K562 (cell line): ENCODE results near the gene CERS6. TPM values are rescaled to one million over a fixed set of nuclear protein-coding genes. Genes with fewer than 3 reads are reported as not detected.

Source experiments
- ATAC-seq: fragments of 200-7000 bp; cut with Tn5 transposase; 3 replicates; pipeline ENCODE4 v1.9.1; 2020; ENCODE audit warnings: moderate library complexity
- BruUV-seq: library from RNA; stranded (reverse); fragments of 400-500 nt; replicated peaks from 2 replicates; lab custom pipeline; 2021; lab: Mats Ljungman, UMichigan
- CTCF ChIA-PET: fragments of 300-600 bp; formaldehyde crosslinking; extraction: SDS; loops from one replicate; lab custom pipeline; 2021; ENCODE audit warnings: low intra/inter-chr PET ratio; lab: Yijun Ruan, JAX
- POLR2A ChIA-PET: fragments of 300-600, 350-650 bp; sonication (Branson Sonifier 250); formaldehyde crosslinking; extraction: SDS; loops from one replicate; lab custom pipeline; 2021; ENCODE audit warnings: antibody characterized with exemption, inconsistent platforms; lab: Yijun Ruan, JAX
- DNase-seq, 4 experiments: peaks; one replicate each; pipeline versions ENCODE4 v3.0.0 to v3.0.0-alpha.2; 2011 to 2018; ENCODE audit warnings: low spot score in 3 of 4, mixed read lengths in 3 of 4; ENCODE audit errors: extremely low read depth in 1 of 4
- FAIRE-seq: peaks from 2 replicates; lab custom pipeline; 2011; peaks lifted over from hg19 to GRCh38; lab: Jason Lieb, UNC
- H2AFZ ChIP-seq: 2 replicates; pipeline ENCODE4 v1.6.0; 2011; ENCODE audit warnings: low read depth, low read length, control low read depth, inconsistent platforms
- H3K27ac ChIP-seq: fragments of 200-600 bp; 3 replicates; pipeline ENCODE4 v1.8.0; 2011; ENCODE audit warnings: low read depth, mild to moderate bottlenecking, control low read depth, inconsistent platforms, low read length, moderate library complexity, mixed read lengths; ENCODE audit errors: extremely low read depth
- H3K27me3 ChIP-seq, 2 experiments: fragments of 300-600 bp in 1 of 2; 2 replicates in 1 of 2; 3 replicates in 1 of 2; pipeline versions ENCODE4 v1.6.0 to v1.8.0; 2011; ENCODE audit warnings: inconsistent platforms in 2 of 2, low read length in 2 of 2, mild to moderate bottlenecking in 1 of 2, mixed read lengths in 1 of 2, moderate library complexity in 1 of 2; ENCODE audit not compliant: control insufficient read depth in 2 of 2, insufficient read depth in 2 of 2
- H3K36me3 ChIP-seq: fragments of 300-600 bp; 3 replicates; pipeline ENCODE4 v1.8.0; 2011; ENCODE audit warnings: mild to moderate bottlenecking, low read length, inconsistent platforms; ENCODE audit not compliant: control insufficient read depth, insufficient read depth
- H3K4me1 ChIP-seq, 2 experiments: fragments of 200-600 bp in 1 of 2; replicated peaks in 1 of 2; 2 replicates in 1 of 2; 3 replicates in 1 of 2; pipeline versions ENCODE4 v1.5.1 to v1.8.0; 2011; ENCODE audit warnings: inconsistent platforms in 2 of 2, low read length in 2 of 2, mild to moderate bottlenecking in 1 of 2, mixed read lengths in 1 of 2, moderate library complexity in 1 of 2; ENCODE audit not compliant: control insufficient read depth in 2 of 2, insufficient read depth in 2 of 2
- H3K4me2 ChIP-seq: 2 replicates; pipeline ENCODE4 v1.6.1; 2011; ENCODE audit warnings: low read length, control low read depth, inconsistent platforms, mixed read lengths; ENCODE audit not compliant: insufficient read depth
- H3K4me3 ChIP-seq: fragments of 200-600 bp; sonication (generic), shearing (Covaris generic); 2 replicates; pipeline ENCODE4 v1.5.1; 2016; ENCODE audit warnings: control low read depth, inconsistent platforms
- H3K79me2 ChIP-seq: fragments of 200-600 bp; 3 replicates; pipeline ENCODE4 v1.8.0; 2011; ENCODE audit warnings: low read length, inconsistent platforms; ENCODE audit not compliant: control insufficient read depth, insufficient read depth
- H3K9ac ChIP-seq, 2 experiments: 2 replicates each; pipeline versions ENCODE4 v1.6.0 to v1.6.1; 2011; ENCODE audit warnings: low read depth in 2 of 2, low read length in 2 of 2, control low read depth in 1 of 2, inconsistent platforms in 1 of 2, mild to moderate bottlenecking in 1 of 2, mixed read lengths in 1 of 2; ENCODE audit not compliant: insufficient read depth in 1 of 2
- H3K9me1 ChIP-seq: one replicate; pipeline ENCODE4 v1.6.0; 2011; ENCODE audit warnings: inconsistent platforms, mild to moderate bottlenecking, low read length, moderate library complexity; ENCODE audit not compliant: control insufficient read depth, insufficient read depth
- H3K9me3 ChIP-seq: replicated peaks from 2 replicates; pipeline ENCODE4 v1.5.1; 2011; ENCODE audit warnings: low read depth, low read length, inconsistent platforms; ENCODE audit not compliant: control insufficient read depth, insufficient read depth
- H4K20me1 ChIP-seq: replicated peaks from 2 replicates; pipeline ENCODE4 v1.6.1; 2011; ENCODE audit warnings: low read length, inconsistent platforms, mixed read lengths; ENCODE audit not compliant: control insufficient read depth, insufficient read depth
- C11orf30 ChIP-seq: fragments of 450-650 bp; IDR thresholded peaks from 2 replicates; pipeline ENCODE4 v1.6.1; 2016; ENCODE audit warnings: low read depth, mild to moderate bottlenecking
- DIDO1 ChIP-seq: fragments of 450-650 bp; IDR thresholded peaks from 2 replicates; pipeline ENCODE4 v1.6.1; 2016; ENCODE audit warnings: low read depth, missing biosample characterization, missing genetic modification characterization
- E2F3 ChIP-seq: fragments of 250-450 bp; sonication (Bioruptor Pico); IDR thresholded peaks from 2 replicates; pipeline ENCODE4 v1.4.0; 2020; ENCODE audit warnings: mild to moderate bottlenecking
- HOXB6 ChIP-seq: fragments of 250-450 bp; sonication (Bioruptor Pico); IDR thresholded peaks from 2 replicates; pipeline ENCODE4 v1.5.1; 2022; ENCODE audit warnings: mild to moderate bottlenecking, borderline replicate concordance
- PCBP2 ChIP-seq: fragments of 200-400 bp; formaldehyde crosslinking; IDR thresholded peaks from 2 replicates; pipeline ENCODE4 v1.6.1; 2018; ENCODE audit warnings: low read length, low read depth, mild to moderate bottlenecking, moderate library complexity; ENCODE audit not compliant: poor library complexity, severe bottlenecking
- PHF8 ChIP-seq: fragments of 200-600 bp; sonication (generic); IDR thresholded peaks from 2 replicates; pipeline ENCODE4 v1.6.1; 2012; ENCODE audit warnings: mixed run types, mild to moderate bottlenecking, inconsistent platforms, low read length, moderate library complexity, borderline replicate concordance
- POLR2H ChIP-seq: IDR thresholded peaks from 2 replicates; pipeline ENCODE4 v1.6.1; 2016; ENCODE audit warnings: missing genetic modification characterization, low read depth, mild to moderate bottlenecking, control low read depth, missing compliant biosample characterization, moderate library complexity
- SPI1 ChIP-seq: IDR thresholded peaks from 2 replicates; pipeline ENCODE4 v1.6.1; 2011; ENCODE audit warnings: low read depth, low read length, control low read depth, borderline replicate concordance
- XRCC5 ChIP-seq: fragments of 200-400 bp; formaldehyde crosslinking; IDR thresholded peaks from 2 replicates; pipeline ENCODE4 v1.6.1; 2017; ENCODE audit warnings: low read depth, mild to moderate bottlenecking, low read length
- ZBTB17 ChIP-seq: fragments of 450-650 bp; formaldehyde crosslinking; IDR thresholded peaks from 2 replicates; pipeline ENCODE4 v1.4.0; 2020; ENCODE audit warnings: mild to moderate bottlenecking
- ZNF12 ChIP-seq: sonication (generic); formaldehyde crosslinking; IDR thresholded peaks from 2 replicates; pipeline ENCODE4 v1.4.0; 2020; ENCODE audit warnings: mild to moderate bottlenecking, missing genetic modification reagents
- ZNF778 ChIP-seq: fragments of 450-650 bp; formaldehyde crosslinking; IDR thresholded peaks from 2 replicates; pipeline ENCODE4 v1.4.0; 2020; ENCODE audit warnings: mild to moderate bottlenecking, moderate library complexity
- WGBS: fragments of 100-300 bp; shearing (Covaris generic); methylation state at CpG from one replicate; pipeline ENCODE4 v1.1.6; 2016; ENCODE audit warnings: low coverage, mixed read lengths; ENCODE audit not compliant: insufficient coverage; ENCODE audit errors: missing lambda C conversion rate; 5-methylcytosine and 5-hydroxymethylcytosine counted together
- in situ Hi-C: fragments of 300-500 bp; cut with MboI; formaldehyde crosslinking; loops from 4 replicates; pipeline ENCODE4 v1.15.0; 2018; ENCODE audit warnings: inconsistent platforms, mixed read lengths
- intact Hi-C: fragments of 100-400 bp; cut with micrococcal nuclease; formaldehyde crosslinking; loops from 2 replicates; pipeline ENCODE4 v1.14.2; 2022
- polyA plus RNA-seq, 8 experiments: library from polyadenylated mRNA; depleted of rRNA in 4 of 8; stranded (reverse) in 5 of 8; unstranded in 3 of 8; fragments of >200 nt; fragmentation: Nextera tagmentation in 2 of 8; fragmentation: Illumina TruSeq in 1 of 8; extraction: Ambion mirVana in 2 of 8; extraction: Trizol in 1 of 8; gene quantifications; 2 replicates each; pipeline versions ENCODE4 v1.2.1 to v1.2.3, GENCODE V29; 2011 to 2014; ENCODE audit warnings: inconsistent platforms in 1 of 8, missing spikeins in 1 of 8
- total RNA-seq, 7 experiments: library from RNA; depleted of rRNA in 6 of 7; stranded (reverse); fragments of >200 nt in 6 of 7; fragmentation: Illumina TruSeq in 2 of 7; extraction: Trizol in 2 of 7; gene quantifications; 2 replicates each; pipeline versions ENCODE4 v1.2.1 to v1.2.3, GENCODE V29; 2011 to 2021; ENCODE audit warnings: low replicate concordance in 1 of 7
- TF ChIP-seq, protein P1 (sequence below): fragments of 250-450 bp; sonication (Bioruptor Pico); IDR thresholded peaks from 2 replicates; pipeline ENCODE4 v1.5.1; 2021; ENCODE audit warnings: mild to moderate bottlenecking
- TF ChIP-seq, protein P2 (sequence below): sonication (generic); formaldehyde crosslinking; IDR thresholded peaks from 2 replicates; pipeline ENCODE4 v1.4.0; 2020; ENCODE audit warnings: mild to moderate bottlenecking, missing genetic modification reagents

CERS6 gene
- total and polyA plus RNA-seq, 9 of the 15 experiments (the other 6 are each of a cell fraction or from before 2014, with no cell fraction given): 1.6 to 13.6 (median 11.4) TPM

DNA sequence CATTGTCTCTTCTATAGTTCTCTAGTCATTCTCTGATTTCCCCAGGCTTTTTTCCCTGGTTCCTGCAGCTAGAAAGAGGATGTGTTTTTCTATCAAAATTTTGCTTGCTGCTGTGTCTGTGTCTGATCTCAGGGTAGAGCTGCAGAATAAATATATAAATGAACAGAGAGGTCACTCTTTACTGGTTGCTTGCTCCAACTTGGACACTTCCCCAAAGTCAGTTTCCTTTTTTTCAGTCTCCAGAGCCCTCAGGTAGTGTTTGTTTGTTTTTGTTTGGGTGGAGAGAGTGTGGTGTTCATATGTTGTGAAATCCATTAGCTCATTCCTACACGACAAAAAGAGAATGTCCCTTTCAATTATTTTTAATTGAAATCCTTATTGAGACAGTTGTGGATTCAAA is 85.8 kb downstream of the CERS6 start:
- Histone ChIP-seq H3K4me1 (no peaks in the 10 kb centered on the region), H3K4me2 (no peak overlapping the region), H3K36me3 (no peaks in the 10 kb centered on the region), H3K4me3 (no peak overlapping the region), H3K27ac (no peak overlapping the region), H4K20me1 (no peaks in the 10 kb centered on the region), H3K9ac (no peak overlapping the region), H2AFZ (no peak overlapping the region), H3K9me1 (no peaks in the 10 kb centered on the region), H3K79me2 (no peaks in the 10 kb centered on the region; the same call in 2 of the 3 replicates), H3K27me3 (no peaks in the 10 kb centered on the region)
- DNase-seq (no peak), FAIRE-seq (no peak)
- intact Hi-C loops: no loop called here
- 16% methylated on average over 1 of the region's 1 CpG for WGBS
- no TSS peak for BruUV-seq
- POLR2A ChIA-PET: interaction anchor here (0.8 kb wide), 1 partner anchor 12 kb away, joined by 3 read pairs; no protein-coding TSS in a partner anchor
- 0 out of 2 replicates have a peak, but pooled peaks have one; percentile 27 for TF ChIP-seq SPI1
- no peak for TF ChIP-seq ZNF778 (CRISPR knock-in tag)
- TF ChIP-seq, all 486 proteins: peak for 1
- H3K9me3 ChIP-seq: no peaks in the 10 kb centered on the region
- CTCF ChIA-PET: no interaction called here
- in situ Hi-C loops: no loop called here
- ATAC-seq: no peak

DNA sequence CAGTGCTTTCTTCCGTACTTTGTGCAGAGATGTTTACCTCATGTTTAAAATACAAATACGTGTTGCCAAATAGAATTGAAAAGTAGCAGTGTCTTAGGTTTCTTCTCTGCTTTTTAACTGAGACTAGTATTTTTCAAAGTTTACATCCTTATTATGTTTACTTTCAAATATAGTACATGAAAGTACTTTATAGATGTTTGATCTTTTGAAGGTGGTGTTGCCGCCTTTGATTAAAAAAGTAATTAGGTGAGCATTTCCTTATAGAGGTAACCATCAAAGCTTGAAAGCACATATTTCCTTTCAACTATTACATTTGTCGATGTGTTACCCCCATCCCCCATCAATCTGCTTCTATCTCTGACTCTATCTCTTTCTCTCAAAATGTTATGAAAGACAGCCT is 87.0 kb downstream of the CERS6 start:
- no peaks in the 10 kb centered on the region for H3K9me1 ChIP-seq
- H2AFZ ChIP-seq: no peak overlapping the region
- FAIRE-seq: no peak
- H3K79me2 ChIP-seq: no peaks in the 10 kb centered on the region; the same call in 2 of the 3 replicates
- ChIA-PET POLR2A (no interaction called here), CTCF (interaction anchor here (0.7 kb wide), 1 partner anchor 345 kb away, joined by 3 read pairs; no protein-coding TSS in a partner anchor)
- no peak overlapping the region for H3K27ac ChIP-seq
- H3K4me3 ChIP-seq: no peak overlapping the region
- whole genome bisulfite sequencing: 52% methylated on average over 4 of the region's 4 CpGs
- no peak for ATAC-seq
- no peaks in the 10 kb centered on the region for H4K20me1 ChIP-seq
- H3K9ac ChIP-seq: no peak overlapping the region
- intact Hi-C loops: no loop called here
- H3K36me3 ChIP-seq: no peaks in the 10 kb centered on the region
- in situ Hi-C loops: no loop called here
- no peaks in the 10 kb centered on the region for H3K27me3 ChIP-seq
- BruUV-seq: no TSS peak
- no peak for DNase-seq
- no peak overlapping the region for H3K4me2 ChIP-seq
- H3K9me3 ChIP-seq: no peaks in the 10 kb centered on the region
- H3K4me1 ChIP-seq: no peaks in the 10 kb centered on the region
- TF ChIP-seq POLR2H (tag) (no peak), PHF8 (no peak), HOXB6 (no peak), E2F3 (no peak), ZBTB17 (CRISPR knock-in tag) (no peak), C11orf30 (no peak), XRCC5 (no peak), DIDO1 (tag) (no peak), PCBP2 (no peak), ZNF12 (CRISPR knock-in tag) (no peak)
- TF ChIP-seq, protein P1, sequence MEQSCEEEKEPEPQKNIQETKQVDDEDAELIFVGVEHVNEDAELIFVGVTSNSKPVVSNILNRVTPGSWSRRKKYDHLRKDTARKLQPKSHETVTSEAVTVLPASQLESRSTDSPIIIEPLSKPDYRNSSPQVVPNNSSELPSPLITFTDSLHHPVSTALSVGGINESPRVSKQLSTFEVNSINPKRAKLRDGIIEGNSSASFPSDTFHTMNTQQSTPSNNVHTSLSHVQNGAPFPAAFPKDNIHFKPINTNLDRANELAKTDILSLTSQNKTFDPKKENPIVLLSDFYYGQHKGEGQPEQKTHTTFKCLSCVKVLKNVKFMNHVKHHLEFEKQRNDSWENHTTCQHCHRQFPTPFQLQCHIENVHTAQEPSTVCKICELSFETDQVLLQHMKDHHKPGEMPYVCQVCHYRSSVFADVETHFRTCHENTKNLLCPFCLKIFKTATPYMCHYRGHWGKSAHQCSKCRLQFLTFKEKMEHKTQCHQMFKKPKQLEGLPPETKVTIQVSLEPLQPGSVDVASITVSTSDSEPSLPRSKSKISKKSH (CRISPR knock-in tag): no peak
- TF ChIP-seq, protein P2, sequence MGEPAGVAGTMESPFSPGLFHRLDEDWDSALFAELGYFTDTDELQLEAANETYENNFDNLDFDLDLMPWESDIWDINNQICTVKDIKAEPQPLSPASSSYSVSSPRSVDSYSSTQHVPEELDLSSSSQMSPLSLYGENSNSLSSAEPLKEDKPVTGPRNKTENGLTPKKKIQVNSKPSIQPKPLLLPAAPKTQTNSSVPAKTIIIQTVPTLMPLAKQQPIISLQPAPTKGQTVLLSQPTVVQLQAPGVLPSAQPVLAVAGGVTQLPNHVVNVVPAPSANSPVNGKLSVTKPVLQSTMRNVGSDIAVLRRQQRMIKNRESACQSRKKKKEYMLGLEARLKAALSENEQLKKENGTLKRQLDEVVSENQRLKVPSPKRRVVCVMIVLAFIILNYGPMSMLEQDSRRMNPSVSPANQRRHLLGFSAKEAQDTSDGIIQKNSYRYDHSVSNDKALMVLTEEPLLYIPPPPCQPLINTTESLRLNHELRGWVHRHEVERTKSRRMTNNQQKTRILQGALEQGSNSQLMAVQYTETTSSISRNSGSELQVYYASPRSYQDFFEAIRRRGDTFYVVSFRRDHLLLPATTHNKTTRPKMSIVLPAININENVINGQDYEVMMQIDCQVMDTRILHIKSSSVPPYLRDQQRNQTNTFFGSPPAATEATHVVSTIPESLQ (CRISPR knock-in tag): no peak
